Measurements from ENCODE around the gene MRPS18B. TPM values are rescaled to one million over a fixed set of nuclear protein-coding genes. Genes with fewer than 3 reads are reported as not detected.

MRPS18B gene
- total RNA-seq: 84.4 TPM

GRCh38 chr6:30617565-30618269 lies at the start of gene MRPS18B:
Gene MRPS18B (plus strand): TSS chr6:30617840. CDS start chr6:30617866, 26 bp downstream.

GRCh38 chr6:30571075-30571761 lies 46.4 kb upstream of the MRPS18B start, which contains the start of gene ABCF1:
Gene ABCF1 (plus strand): TSS chr6:30571442. CDS start chr6:30571488, 46 bp downstream.

GRCh38 chr6:30616811-30617564 lies 652 bp upstream of the MRPS18B start, which contains the start of gene PPP1R10:
Gene PPP1R10 (minus strand): TSS chr6:30617243. CDS start chr6:30609944, 7,299 bp downstream.

GRCh38 chr6:30626484-30627366 lies 9.1 kb downstream of the MRPS18B start, which contains the start of gene ATAT1:
Gene ATAT1 (plus strand): TSS chr6:30626874.

GRCh38 chr6:30646450-30647241 lies 29.0 kb downstream of the MRPS18B start, which contains the start of gene C6orf136:
Gene C6orf136 (plus strand): TSS chr6:30647133. CDS start chr6:30647232, 99 bp downstream.

GRCh38 chr6:30672445-30673253 lies 55.0 kb downstream of the MRPS18B start, which contains the start of gene DHX16:
Gene DHX16 (minus strand): TSS chr6:30673006. CDS start chr6:30672841, 165 bp downstream.

Small RNA genes within 50 kb of the gene (small RNA-seq; reads per million reads assigned to genes)
- 1.8 reads per million, percentile 86 among the genes with 10 or more reads in this experiment for gene MIR877

Other genes with a start within 250 kb of the MRPS18B start
- 44.1 TPM for gene HLA-E, start 128.3 kb upstream of the MRPS18B start, total RNA-seq
- gene GNL1, start 61.4 kb upstream of the MRPS18B start, total RNA-seq: 49.4 TPM
- 13.4 TPM for gene PRR3, start 60.5 kb upstream of the MRPS18B start, total RNA-seq
- 36.0 TPM for gene ABCF1, start 46.4 kb upstream of the MRPS18B start, total RNA-seq
- 32.1 TPM for gene PPP1R10, start 597 bp upstream of the MRPS18B start, total RNA-seq
- 55.1 TPM for gene ATAT1, start 9.0 kb downstream of the MRPS18B start, total RNA-seq
- gene C6orf136, start 29.3 kb downstream of the MRPS18B start, total RNA-seq: 12.0 TPM
- 21.7 TPM for gene DHX16, start 55.2 kb downstream of the MRPS18B start, total RNA-seq
- 26.8 TPM for gene PPP1R18, start 68.8 kb downstream of the MRPS18B start, total RNA-seq
- gene NRM, start 73.1 kb downstream of the MRPS18B start, total RNA-seq: 2.1 TPM
- gene MDC1, start 99.4 kb downstream of the MRPS18B start, total RNA-seq: 6.5 TPM
- gene TUBB, start 102.5 kb downstream of the MRPS18B start, total RNA-seq: 1,178 TPM
- gene FLOT1, start 124.8 kb downstream of the MRPS18B start, total RNA-seq: 62.5 TPM
- gene IER3, start 126.7 kb downstream of the MRPS18B start, total RNA-seq: 3.5 TPM